Tongue (tissue), 2 donors: ENCODE results near the gene CTRB2. TPM values are rescaled to one million over a fixed set of nuclear protein-coding genes. Genes with fewer than 3 reads are reported as not detected.
A peak's percentile ranks its signal among the peaks of the same experiment; 100 is the strongest.
"Not testable (repeated sequence)": the region's sequence is repeated elsewhere in the genome, so short reads cannot be mapped to it uniquely, and the experiment has no call there.

Experiments used
- DNase-seq: peaks from one replicate; pipeline ENCODE4 v3.0.0-alpha.2; 2015
- total RNA-seq: library from RNA; depleted of rRNA; stranded (reverse); fragments of >200 nt; gene quantifications from one replicate; pipeline ENCODE4 v1.2.3, GENCODE V29; 2014

The CTRB2 gene
- total RNA-seq, 1 donor from 2014 or later: not detected

DNA sequence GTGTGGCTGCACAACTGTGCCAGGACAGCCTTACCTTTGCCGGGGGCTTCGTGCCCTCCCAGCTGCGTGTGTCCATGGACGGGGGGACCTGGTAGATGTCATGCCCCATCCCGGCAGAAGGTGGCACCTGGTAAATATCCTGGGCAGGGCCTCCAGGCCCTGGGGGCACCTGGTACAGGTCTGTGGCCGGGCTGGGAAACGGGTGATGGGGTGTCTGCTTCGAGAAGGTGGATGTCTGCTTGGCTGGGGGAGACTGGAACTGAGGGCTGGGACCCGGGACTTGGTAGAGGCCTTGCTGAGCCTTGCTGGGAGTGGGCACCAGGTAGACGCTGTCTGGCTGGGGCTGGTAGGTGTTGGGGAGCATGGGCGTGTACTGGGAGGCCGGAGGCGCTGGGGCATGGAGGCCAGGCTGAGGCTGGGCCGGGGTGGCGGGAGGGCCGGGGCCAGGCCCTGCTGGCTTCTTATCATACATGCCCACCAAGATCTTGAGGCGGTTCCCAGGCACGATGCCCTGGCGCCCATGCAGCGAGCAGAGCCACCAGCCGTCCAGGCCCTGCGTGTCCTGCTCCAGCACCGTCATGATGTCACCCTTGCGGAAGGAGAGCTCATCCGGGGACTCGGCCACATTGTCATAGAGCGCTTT is 35.6 kb upstream of the CTRB2 start:
- not testable (repeated sequence) for DNase-seq

DNA sequence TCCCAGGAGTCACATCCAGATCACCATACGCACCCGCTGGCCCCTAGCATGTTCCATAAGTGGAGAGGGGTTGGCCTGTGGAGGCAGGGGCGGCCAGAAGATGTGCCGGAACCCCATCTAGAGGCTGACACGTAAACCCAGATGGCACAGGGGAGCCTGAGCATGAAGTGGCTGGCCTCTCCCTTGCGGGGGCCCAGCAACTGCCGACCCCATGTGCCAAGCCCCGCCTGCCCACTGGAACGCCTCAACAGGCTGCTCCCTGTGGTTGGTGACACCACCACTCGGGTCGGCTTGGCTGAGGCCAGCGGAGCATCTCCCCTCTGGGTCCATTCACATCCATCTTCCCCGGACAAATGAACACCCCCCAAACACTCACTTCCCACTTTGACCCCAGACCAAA is 35.0 kb upstream of the CTRB2 start:
- no peak for DNase-seq

DNA sequence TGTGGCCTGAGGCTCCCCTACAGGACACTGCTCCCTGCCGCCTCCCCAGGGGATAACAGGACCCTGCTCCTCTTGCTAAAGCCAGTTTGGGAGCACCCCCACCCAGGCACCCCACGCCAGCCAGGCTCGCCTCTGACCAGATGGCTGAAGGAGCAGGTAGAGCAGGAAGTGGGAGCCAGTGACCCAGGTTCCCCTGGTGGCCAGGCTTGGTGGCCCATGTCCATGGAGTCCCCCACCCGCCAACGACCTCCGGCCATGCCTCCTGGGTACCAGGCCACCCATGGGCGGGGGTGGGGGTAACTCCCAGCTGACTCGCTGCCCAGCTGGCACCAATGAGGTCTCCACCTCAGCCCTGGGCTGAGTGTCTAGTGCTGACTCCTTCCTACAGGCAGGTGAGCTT is 34.5 kb upstream of the CTRB2 start:
- DNase-seq: no peak

DNA sequence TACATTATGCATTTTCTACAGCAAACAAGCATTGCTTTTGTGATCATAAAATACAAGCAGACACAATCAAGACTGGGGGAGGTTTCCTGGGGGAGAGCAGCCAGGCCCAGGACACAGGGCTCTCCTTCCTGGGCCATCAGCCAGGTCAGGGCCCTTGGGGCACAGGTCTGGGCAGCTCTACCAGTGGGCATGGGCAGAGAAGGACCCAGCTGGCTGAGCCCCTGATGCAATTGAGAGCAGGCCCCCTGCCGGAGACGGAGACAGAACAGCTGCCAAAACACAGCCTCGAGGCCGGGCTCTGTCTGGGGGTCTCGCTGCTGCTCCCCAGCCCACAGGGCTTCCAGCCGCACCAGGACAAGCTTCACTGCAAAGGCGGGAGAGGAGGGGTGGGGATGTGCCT is 33.7 kb upstream of the CTRB2 start:
- DNase-seq: not testable (repeated sequence)

DNA sequence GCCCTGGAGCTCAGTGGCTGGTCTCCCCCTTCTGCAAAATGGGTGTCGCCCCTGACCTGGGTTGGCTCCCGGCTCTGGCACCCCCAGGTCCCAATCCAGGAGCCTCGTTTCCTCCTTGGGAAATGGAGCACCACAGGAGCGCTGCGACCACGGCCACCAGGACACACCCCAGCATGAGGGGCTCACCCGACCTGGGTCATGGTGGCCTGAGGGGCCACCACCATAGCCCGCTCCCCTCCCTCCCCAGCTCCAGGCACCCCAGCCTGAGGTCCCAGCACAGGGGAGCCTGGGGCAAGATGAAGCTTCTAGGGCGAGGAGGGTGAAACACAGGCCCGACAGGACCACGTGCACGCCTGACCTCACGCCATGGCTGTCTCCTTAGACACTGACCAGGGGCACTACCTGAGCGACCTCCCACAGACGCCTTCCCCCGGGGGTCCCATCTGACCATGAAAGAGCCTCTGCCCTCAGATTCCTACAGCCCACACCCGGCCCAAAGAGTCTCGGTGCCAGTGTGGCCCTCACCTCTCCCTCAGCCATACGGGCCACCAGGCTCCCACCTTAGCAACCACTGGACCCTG is 32.7 kb upstream of the CTRB2 start:
- DNase-seq: no peak

DNA sequence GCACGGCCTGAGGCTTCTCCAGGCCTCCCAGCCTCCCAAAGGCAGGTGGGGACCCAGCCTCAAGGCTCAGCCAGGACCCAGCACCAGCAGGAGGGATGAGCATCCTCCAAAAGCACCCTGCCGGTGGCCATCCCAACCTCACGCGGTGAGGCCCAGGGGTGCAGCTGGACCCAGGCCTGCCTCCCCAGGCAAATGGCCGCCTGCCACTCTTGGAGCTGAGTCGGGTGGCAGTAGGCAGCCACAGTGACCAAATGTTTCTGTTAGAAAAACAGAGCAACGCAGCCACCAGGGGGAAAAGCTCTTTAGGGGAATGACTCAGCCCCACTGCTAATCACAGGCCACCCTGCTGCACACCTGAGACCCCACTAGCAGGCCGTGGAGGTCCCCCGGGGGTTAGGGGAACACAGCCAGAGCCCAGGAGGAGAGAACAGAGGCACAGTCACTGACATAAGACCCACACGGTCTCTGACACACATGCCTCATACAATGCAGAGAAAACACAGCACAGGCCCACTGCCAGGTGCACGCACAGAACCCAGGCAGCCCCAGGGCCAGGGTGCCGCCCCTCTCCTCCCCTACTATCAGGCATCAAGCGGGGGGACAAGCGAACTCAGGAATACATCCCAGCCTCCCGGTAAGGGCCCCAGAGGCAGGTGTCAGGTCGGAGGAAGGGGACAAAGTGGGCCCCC is 32.0 kb upstream of the CTRB2 start:
- DNase-seq: no peak

DNA sequence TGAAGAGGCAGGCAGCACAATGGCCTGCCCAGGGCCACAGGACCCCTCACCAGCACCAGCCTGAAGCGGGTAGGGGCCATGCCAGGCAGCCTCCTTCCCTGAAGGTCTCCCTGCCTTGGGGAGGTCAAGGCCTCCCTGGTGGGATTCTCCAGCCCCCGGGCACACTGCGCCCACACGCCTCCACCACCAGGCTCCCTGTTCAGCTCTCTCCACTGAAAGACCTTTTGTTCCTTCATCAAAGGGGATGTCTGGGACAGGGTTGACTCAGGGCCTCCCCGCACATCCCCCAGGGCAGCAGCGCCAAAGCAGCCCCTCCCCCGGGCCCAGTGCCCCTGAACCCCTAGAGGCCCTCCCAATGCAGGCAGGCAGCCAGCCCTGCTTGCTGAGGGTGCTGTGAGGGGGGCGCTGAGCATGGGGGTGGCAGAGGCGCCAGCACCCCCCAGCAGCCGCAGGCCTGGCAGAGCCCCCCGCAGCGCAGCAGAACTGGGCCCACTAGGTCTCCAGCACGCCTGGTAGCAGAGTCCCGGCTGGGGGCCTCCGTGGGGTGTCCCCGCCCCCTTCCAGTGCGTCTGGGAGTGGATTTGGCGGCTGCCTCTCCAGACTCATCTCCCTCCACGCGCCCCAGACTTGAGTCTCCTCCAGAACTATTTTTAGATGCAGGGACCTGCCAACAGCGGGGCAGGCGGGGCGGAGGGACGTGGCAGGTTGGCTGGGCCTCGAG is 31.3 kb upstream of the CTRB2 start:
- DNase-seq: peak; percentile 93

DNA sequence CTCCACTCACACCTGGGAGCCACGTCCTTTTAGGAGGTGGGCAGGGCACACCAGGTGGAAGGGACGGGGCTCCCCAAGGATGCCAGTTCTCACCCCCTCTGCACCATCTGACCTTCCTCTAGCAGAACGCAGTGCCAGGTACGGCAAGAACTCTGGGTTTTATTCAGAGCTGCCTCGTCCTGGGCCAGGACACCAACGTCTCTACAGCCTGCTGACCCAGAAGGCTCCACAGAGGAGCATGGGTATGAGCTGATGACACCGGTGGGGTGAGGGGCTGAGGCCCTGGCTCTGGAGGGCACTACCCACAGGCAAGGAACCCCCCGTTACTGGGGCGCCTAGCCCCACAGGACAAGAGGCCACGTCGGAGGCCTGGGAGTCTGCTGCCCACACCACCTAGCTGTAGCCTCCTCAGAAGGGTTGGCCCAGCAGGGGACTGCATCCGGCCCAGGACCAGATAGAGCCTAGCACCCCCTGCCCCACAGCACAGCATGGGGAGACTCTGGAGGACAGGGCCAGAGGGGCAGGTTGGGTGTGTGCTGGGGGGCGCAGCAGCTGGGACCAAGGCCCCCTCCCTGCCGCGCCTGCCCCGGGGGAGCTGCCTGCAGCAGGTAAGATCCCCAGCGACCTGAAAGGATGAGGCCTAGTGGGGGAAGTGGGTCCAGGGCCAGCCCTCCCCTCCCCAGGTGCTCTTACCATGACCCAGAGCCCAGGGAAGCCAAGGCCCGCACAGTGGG is 30.6 kb upstream of the CTRB2 start:
- no peak for DNase-seq

DNA sequence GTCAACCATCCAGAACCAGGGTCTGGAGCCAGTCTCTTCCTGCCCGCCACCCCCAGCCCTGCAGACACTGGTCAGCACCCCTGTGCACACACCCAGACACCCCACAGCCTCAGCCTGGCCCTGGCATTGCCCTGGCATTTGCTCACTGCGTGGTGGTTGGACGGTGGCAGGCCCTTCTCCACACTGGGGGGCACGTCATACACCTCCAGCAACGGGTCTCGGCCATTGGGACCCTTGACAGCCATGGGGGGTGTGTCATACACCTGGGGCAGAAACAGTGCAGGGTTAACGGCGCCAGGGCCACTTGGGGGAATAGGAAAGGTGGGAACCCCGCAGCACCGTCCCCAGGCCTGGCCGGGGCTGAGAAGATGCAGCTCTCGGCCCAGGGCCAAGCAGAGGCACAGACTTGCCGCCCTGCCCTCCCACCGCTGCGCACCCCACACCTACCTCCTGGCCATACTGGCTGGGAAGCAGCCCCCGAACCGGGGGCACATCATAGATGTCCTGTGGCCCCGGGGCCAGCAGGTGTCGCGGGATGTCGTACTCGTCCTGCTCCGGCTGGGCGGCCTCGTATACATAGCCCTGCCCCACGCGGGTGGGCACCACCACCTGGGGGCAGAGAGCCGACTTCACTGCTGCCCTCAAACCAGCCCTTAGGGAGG is 29.9 kb upstream of the CTRB2 start:
- DNase-seq: no peak

DNA sequence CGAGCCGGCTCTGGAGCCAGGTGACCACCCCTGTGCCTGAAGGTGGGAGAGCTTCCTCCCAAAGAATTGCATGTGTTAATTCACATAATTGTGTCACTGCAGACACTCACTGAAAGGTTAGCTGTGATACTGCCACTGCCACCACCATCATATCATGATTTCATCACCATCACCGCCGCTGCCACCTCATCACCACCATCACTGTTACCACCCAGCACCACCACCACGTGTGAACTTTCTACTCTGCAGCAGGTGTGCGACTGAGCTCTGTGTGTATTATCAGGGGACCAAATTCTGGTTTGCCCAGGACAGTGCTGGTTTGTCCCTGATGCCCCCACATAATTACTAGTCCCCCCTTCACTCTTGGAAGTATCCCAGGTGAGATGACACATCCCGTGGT is 29.3 kb upstream of the CTRB2 start:
- no peak for DNase-seq

DNA sequence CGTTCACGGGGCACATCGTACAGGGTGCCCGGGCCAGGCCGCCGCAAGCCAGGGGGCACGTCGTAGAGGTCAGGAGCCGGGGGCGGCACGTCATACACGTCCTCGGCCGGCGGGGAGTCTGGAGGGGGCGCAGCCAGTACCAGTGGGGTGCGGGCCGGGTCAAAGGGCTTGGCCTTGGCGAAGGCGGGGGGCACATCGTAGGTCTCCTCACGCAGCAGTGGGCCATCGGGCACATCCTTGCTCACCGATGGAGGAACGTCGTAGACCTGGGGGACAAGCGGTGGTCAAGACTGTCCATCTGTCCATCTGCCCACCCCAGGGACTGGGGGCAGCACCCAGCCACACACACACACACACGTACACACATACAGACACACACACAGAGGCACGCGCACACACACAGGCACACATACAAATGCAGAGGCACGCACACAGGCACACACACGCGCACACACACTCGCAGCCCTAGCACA is 28.8 kb upstream of the CTRB2 start:
- no peak for DNase-seq

DNA sequence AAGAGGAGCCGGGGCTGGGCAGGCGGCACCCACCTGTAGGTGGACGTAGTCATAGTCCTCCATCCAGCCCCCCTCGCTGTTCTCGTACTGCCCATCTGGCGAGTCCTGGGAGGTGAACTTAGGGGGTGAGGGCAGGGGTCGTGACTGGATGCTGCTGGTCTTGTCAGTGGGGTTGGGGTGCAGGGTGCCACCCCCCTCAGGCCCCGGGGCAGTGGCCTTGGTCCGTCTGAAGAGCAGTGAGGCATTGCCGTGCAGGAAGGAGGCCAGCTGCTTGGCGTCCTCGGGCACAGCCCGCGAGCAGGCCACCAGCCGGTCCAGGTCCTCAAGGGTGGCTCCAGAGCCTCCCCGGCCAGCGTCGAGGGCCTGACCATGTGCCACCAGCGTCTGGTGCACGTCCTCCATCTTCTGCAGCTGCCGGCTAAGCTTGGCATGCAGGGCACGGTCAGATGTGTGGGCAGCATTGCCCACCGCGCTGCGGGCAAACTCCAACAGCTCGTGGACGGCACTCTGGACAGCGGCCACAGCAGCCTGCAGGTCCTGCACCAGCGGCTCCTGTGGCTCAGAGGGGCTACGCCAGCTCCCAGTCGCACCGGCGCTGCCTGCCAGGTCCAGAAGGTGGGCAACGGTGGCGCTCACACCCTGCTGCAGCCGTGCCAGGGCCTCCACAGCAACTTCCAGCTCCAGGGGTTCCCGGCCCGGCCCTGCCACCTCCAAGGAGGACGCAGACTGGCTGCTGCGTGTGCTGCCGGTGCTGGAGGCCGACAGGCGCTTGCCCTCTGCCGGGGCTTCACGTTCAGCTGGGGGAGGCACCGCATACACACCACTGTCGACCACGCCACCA is 28.1 kb upstream of the CTRB2 start:
- no peak for DNase-seq

DNA sequence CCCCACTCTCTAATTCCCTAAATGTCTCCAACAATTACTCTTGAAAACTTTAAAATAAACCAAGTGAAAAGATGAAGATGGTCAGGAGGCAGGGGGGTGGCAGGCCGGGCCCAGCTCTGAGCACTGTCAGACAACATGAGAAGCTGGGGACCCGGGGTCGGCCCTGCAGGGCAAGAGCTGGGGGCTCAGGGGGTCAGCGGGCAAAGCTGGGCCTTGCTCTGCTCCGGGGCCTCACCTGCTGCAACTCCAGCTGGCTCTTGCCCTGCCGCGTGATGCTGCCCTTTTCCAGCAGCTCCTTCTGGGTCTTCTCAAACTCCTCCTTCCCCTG is 26.6 kb upstream of the CTRB2 start:
- DNase-seq: no peak

DNA sequence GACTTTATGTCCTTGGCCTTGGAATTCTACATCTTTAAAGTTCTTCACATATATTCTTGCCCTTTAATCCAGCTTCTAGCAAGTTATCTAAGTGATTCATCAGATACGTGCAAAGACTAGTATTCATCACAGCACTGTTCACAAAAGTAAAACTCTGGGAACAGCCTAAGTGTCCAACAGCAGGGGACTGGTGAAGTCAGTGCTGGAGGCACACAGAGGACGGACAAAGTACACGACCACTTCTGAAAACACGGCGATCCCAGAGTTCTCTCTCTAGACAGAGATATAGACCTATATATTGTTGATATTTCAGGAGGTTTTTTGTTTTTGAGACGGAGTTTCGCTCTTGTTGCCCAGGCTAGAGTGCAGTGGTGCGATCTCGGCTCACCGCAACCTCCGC is 24.6 kb upstream of the CTRB2 start:
- DNase-seq: no peak

DNA sequence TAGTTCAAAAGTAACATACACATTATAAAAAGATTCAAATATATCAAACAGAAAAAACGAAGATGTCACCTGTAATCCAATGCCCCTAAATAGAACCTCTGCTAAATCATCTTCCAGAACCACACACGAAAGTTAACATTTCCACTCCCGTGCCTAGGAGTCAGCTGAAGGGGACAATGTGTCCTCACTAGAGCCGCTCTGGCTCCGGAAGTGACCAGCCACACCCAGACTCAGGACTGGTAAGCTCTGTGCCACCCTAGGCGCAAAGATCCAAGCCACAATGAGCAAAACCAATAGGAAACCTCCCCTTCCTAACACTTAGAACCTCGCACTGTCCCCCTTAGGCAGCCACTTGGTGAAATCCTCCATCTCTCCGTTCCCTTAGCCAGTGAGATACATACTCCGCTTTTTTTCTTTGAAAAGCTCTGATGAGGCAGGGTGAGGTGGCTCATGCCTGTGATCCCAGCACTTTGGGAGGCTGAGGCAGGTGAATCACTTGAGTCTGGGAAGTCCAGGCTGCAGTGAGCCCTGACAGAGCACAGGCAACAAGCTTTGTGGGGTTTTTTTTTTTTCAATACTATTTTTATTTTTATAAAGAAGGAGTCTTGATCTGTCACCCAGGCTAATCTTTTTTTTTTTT is 23.6 kb upstream of the CTRB2 start:
- no peak for DNase-seq

DNA sequence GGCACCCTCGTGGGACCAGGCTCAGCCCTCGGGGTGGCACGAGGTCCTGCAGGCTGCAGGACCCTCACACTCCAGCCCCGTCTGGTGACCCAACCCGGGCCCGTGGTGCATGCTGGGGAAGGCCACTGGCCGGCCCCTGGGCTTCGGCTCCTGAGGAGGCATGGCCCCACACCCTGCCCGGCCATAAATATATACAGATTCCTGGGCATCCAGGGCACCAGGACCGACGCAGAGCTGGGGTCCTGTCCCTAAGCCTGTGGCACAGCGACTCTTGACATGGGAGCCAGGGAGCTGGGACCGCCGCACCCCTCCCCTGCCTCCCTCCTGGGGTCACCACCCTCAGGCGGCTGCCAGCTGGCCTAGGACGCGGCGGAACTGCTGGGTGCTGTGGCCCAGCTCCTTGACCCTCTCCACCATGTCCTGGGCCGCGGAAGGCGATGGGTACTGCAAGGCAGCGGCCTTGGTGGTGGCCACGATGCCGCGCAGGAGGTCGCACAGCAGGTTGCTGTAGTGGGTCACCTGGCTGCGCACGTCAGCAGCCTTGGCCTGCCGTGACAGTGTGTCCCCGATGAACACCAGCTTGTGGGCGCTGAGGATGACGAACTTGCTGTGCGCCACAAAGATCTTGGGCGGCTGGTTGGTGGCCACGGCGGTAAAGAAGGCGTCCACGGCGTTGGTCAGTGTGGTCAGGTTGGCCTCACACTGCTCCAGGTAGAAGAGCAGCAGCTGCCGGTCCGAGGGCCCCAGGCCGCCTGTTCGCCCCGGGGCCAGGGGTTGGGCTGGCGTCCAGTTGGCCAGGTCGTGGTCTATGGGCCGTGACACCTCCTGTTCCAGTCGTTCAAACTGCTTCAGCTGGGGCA is 22.4 kb upstream of the CTRB2 start:
- DNase-seq: no peak

DNA sequence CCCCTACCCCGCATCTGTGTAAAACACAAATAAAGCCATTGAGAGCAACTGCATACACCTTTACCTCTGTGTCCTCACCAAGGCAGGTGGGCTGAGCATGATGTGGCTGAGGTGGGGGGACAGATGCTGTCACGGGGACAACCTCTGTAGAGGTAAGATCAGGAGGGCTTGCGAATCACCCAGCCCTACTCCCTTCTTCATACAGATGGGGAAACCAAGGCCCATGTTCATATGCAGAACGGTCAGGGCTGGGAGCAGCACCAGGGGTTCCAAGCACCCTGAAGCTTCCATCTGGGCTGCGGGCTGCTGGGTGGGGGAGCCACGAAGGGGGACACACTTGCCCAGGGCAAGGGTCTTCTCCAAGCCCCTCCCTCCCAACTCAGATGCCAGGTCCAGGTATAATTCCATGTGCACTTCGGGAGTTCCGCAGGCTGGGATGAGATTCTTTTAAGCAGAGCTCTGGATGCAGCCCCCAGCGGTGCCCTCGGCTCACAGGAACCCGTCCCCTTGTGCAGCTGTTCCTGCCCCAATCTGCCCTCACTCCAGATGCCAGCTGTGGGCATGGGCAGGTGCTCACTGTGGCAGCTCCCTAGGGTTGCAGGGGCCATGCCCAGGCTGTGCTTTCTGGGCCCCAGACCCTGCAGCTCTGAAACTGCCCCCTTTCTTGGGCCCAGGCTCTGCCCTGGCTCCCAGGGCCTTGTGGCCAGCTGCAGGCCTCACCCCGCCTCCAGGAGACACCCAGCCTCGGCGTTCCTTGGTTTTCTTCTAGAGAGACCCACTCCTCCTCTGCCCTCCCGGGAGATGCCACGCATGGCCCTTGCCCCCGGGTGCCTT is 21.4 kb upstream of the CTRB2 start:
- DNase-seq: no peak

DNA sequence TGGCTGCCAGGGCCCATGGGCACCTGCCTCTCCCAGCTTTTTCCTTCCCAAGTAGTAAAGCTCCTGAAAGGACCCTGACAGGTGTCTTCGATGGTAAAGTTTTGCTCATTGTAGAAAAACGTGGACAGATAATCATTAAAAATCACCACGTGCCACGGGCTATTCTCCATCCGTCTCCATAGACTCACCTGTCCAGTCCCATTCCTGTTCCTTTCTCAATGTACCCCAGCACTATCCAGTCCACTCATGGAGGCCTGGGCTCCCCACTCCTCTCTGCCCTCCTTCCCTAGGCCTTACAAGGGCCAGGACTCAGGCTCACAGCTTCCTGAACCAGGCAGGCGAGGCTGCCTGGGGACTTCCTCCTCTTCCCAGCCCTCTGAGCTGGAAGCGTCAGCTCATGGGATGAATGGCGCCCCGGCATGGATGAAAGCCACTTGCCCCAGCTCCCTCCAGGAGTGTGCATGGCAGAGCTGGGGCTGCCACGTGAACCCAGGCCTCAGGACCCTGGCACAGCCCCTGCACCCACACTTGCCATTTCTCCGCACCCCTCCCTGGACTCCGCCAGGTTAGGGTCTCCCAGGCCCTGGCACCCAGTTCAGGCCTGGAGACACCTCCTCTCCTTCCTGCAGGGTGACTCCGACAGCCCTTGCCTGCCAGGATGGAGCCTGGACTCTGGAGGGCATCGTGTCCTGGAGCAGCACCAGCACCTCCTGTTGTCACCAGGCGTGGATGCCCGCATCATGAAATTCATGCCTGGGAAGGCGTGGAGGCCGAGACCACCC is 20.6 kb upstream of the CTRB2 start:
- DNase-seq: no peak
